Endothelial cell of umbilical vein (primary cell): ENCODE data around the gene RNF43. TPM values are rescaled to one million over a fixed set of nuclear protein-coding genes. Genes with fewer than 3 reads are reported as not detected.

ENCODE experiments used
- BruUV-seq: library from RNA; stranded (reverse); fragments of 400-500 nt; replicated peaks from 2 replicates; lab custom pipeline; 2021; lab: Mats Ljungman, UMichigan
- CTCF ChIA-PET: fragments of 300-600, 350-600 bp; sonication (Branson Sonifier 250); formaldehyde crosslinking; loops from one replicate; lab custom pipeline; 2021; ENCODE audit warnings: antibody characterized with exemption, inconsistent platforms; lab: Charles Lee
- POLR2A ChIA-PET: fragments of 300-600, 350-600 bp; sonication (Branson Sonifier 250); formaldehyde crosslinking; loops from one replicate; lab custom pipeline; 2021; ENCODE audit warnings: antibody characterized with exemption, inconsistent platforms; lab: Charles Lee
- DNase-seq: peaks from one replicate; pipeline ENCODE4 v3.0.0-alpha.2; 2011; ENCODE audit warnings: low read depth, low spot score
- FAIRE-seq: peaks from 2 replicates; lab custom pipeline; 2011; peaks lifted over from hg19 to GRCh38; lab: Jason Lieb, UNC
- H2AFZ ChIP-seq: 2 replicates; pipeline ENCODE4 v1.6.0; 2012; ENCODE audit warnings: low read depth, low read length, control low read depth, inconsistent platforms
- H3K27ac ChIP-seq: 2 replicates; pipeline ENCODE4 v1.5.1; 2011; ENCODE audit warnings: low read depth, mild to moderate bottlenecking, control low read depth, low read length, moderate library complexity; ENCODE audit not compliant: insufficient read depth
- H3K27me3 ChIP-seq, 2 experiments: 2 replicates each; pipeline versions ENCODE4 v1.6.0 to v1.6.1; 2011; ENCODE audit warnings: low read length in 2 of 2, mixed read lengths in 1 of 2; ENCODE audit not compliant: control insufficient read depth in 2 of 2, insufficient read depth in 2 of 2
- H3K36me3 ChIP-seq, 2 experiments: 2 replicates in 1 of 2; 3 replicates in 1 of 2; pipeline ENCODE4 v1.5.1; 2011; ENCODE audit warnings: low read length in 2 of 2, mild to moderate bottlenecking in 1 of 2, moderate library complexity in 1 of 2; ENCODE audit not compliant: control insufficient read depth in 2 of 2, insufficient read depth in 2 of 2; ENCODE audit errors: extremely low read depth in 1 of 2
- H3K4me1 ChIP-seq: 3 replicates; pipeline ENCODE4 v1.5.1; 2011; ENCODE audit warnings: mild to moderate bottlenecking, low read length; ENCODE audit not compliant: control insufficient read depth, insufficient read depth; ENCODE audit errors: extremely low read depth
- H3K4me2 ChIP-seq: 2 replicates; pipeline ENCODE4 v1.6.1; 2011; ENCODE audit warnings: low read length, control low read depth, mixed read lengths; ENCODE audit not compliant: insufficient read depth
- H3K4me3 ChIP-seq, 3 experiments: fragments of 200-600 bp in 1 of 3; sonication (generic), shearing (Covaris generic) in 1 of 3; replicated peaks in 1 of 3; 2 replicates each; pipeline ENCODE4 v1.5.1; 2011 to 2016; ENCODE audit warnings: control low read depth in 3 of 3, low read length in 3 of 3, mild to moderate bottlenecking in 2 of 3, inconsistent platforms in 1 of 3, low read depth in 1 of 3, moderate library complexity in 1 of 3; ENCODE audit not compliant: insufficient read depth in 1 of 3
- H3K79me2 ChIP-seq: 2 replicates; pipeline ENCODE4 v1.6.0; 2012; ENCODE audit warnings: low read length, inconsistent platforms; ENCODE audit not compliant: control insufficient read depth, insufficient read depth
- H3K9ac ChIP-seq: replicated peaks from 2 replicates; pipeline ENCODE3; 2011; ENCODE audit warnings: low read length, control low read depth; ENCODE audit not compliant: insufficient read depth; ENCODE audit errors: extremely low read depth
- H3K9me1 ChIP-seq: replicated peaks from 3 replicates; pipeline ENCODE4 v1.6.0; 2011; ENCODE audit warnings: mild to moderate bottlenecking, low read length; ENCODE audit not compliant: control insufficient read depth, insufficient read depth; ENCODE audit errors: extremely low read depth
- H3K9me3 ChIP-seq: replicated peaks from 2 replicates; pipeline ENCODE4 v1.5.1; 2012; ENCODE audit warnings: low read length, inconsistent platforms; ENCODE audit not compliant: control insufficient read depth, insufficient read depth
- H4K20me1 ChIP-seq: replicated peaks from 2 replicates; pipeline ENCODE3; 2011; ENCODE audit warnings: mild to moderate bottlenecking, low read length; ENCODE audit not compliant: control insufficient read depth, insufficient read depth; ENCODE audit errors: extremely low read depth
- CTCF ChIP-seq, 2 donors: IDR thresholded peaks; 1 replicate in 1 of 2; 2 replicates in 1 of 2; pipeline ENCODE4 v1.5.1; 2011; ENCODE audit warnings: low read length in 2 of 2, mild to moderate bottlenecking in 2 of 2, moderate library complexity in 2 of 2, control low read depth in 1 of 2, inconsistent platforms in 1 of 2, low read depth in 1 of 2; ENCODE audit not compliant: insufficient read depth in 1 of 2; ENCODE audit errors: extremely low read depth in 1 of 2
- EZH2 ChIP-seq: IDR thresholded peaks from 2 replicates; pipeline ENCODE4 v1.6.1; 2012; ENCODE audit warnings: borderline replicate concordance, low read depth, mild to moderate bottlenecking, moderate library complexity, low read length, inconsistent platforms; ENCODE audit not compliant: severe bottlenecking
- FOS ChIP-seq: IDR thresholded peaks from 2 replicates; pipeline ENCODE4 v1.6.1; 2011; ENCODE audit warnings: mild to moderate bottlenecking, low read length, moderate library complexity, borderline replicate concordance; ENCODE audit not compliant: insufficient read depth
- GATA2 ChIP-seq: IDR thresholded peaks from 2 replicates; pipeline ENCODE4 v1.7.0; 2011; ENCODE audit warnings: low read depth, mild to moderate bottlenecking, moderate library complexity, mixed read lengths, low read length; ENCODE audit not compliant: insufficient read length, insufficient read depth
- JUN ChIP-seq: IDR thresholded peaks from 2 replicates; pipeline ENCODE4 v1.6.1; 2011; ENCODE audit warnings: borderline replicate concordance, low read depth; ENCODE audit not compliant: insufficient read length, insufficient read depth
- MAX ChIP-seq: IDR thresholded peaks from 2 replicates; pipeline ENCODE4 v1.6.1; 2011; ENCODE audit not compliant: insufficient read depth, insufficient read length
- MYC ChIP-seq: IDR thresholded peaks from one replicate; pipeline ENCODE4 v1.6.1; 2011; ENCODE audit warnings: mild to moderate bottlenecking, low read depth, low read length
- POLR2A ChIP-seq: IDR thresholded peaks from 2 replicates; pipeline ENCODE4 v1.6.1; 2012; ENCODE audit warnings: low read depth, mild to moderate bottlenecking, control low read depth, low read length
- POLR2AphosphoS5 ChIP-seq: IDR thresholded peaks from 2 replicates; pipeline ENCODE4 v1.6.1; 2012; ENCODE audit warnings: low read depth, mild to moderate bottlenecking, control low read depth, low read length, moderate library complexity; ENCODE audit not compliant: insufficient read depth
- dilution Hi-C: fragments of 300-500 bp; cut with MboI; formaldehyde crosslinking; loops from one replicate; pipeline ENCODE4 v1.15.0; 2019; ENCODE audit warnings: low sequenced_read_pairs; ENCODE audit not compliant: extremely low pct_ligation_motif_present
- intact Hi-C: fragments of 100-400 bp; cut with micrococcal nuclease; formaldehyde crosslinking; loops from one replicate; pipeline ENCODE4 v1.10.0; 2022
- polyA plus RNA-seq, 4 experiments: library from polyadenylated mRNA; depleted of rRNA in 3 of 4; stranded (reverse) in 3 of 4; unstranded in 1 of 4; fragments of >200 nt; gene quantifications; 2 replicates each; pipeline versions ENCODE4 v1.2.1 to v1.2.3, GENCODE V29; 2011 to 2012; ENCODE audit warnings: missing spikeins in 1 of 4
- total RNA-seq: library from RNA; stranded (reverse); gene quantifications from 2 replicates; pipeline ENCODE4 v1.2.3, GENCODE V29; 2021

RNF43 gene
- total and polyA plus RNA-seq, 2 donors (not counting 3 experiments of a cell fraction or from before 2014, with no cell fraction given): not detected

- DNase-seq: no peak
- no peak for FAIRE-seq
- no peaks in the 10 kb centered on the region for H3K36me3 ChIP-seq
- intact Hi-C loops (no loop called here), dilution Hi-C loops (no loop called here)
- no peak overlapping the region for H3K27ac ChIP-seq
- no peaks in the 10 kb centered on the region for H3K9me1 ChIP-seq
- H3K9ac ChIP-seq: no peak overlapping the region
- H3K4me3 ChIP-seq: no peak overlapping the region
- CTCF ChIA-PET: interaction anchor here (1.4 kb wide), 1 partner anchor 26 kb away, joined by 3 read pairs; no protein-coding TSS in a partner anchor
- H3K27me3 ChIP-seq: peaks cover 8 to 10% of the 10 kb centered on the region in 2 experiments
- H3K4me1 ChIP-seq: no peaks in the 10 kb centered on the region
- POLR2A ChIA-PET: no interaction called here
- H3K4me2 ChIP-seq: no peak overlapping the region
- BruUV-seq: no TSS peak
- no peak for TF ChIP-seq EZH2
- TF ChIP-seq CTCF (IDR thresholded peaks at IDR 0.05; ENCODE audit: extremely low read depth in 1 of 2, insufficient read depth in 1 of 2, low read depth in 1 of 2, low read length in 2 of 2): no peak
- TF ChIP-seq FOS: no peak
- no peak for TF ChIP-seq POLR2AphosphoS5
- TF ChIP-seq JUN: no peak
- no peak for TF ChIP-seq POLR2A
- no peak for TF ChIP-seq MAX
- no peak for TF ChIP-seq MYC
- TF ChIP-seq GATA2: no peak
- H3K79me2 ChIP-seq: no peaks in the 10 kb centered on the region
- H2AFZ ChIP-seq: no peak overlapping the region
- no peaks in the 10 kb centered on the region for H4K20me1 ChIP-seq
- H3K9me3 ChIP-seq: no peaks in the 10 kb centered on the region
Observed at GRCh38 chr17:58377661-58378060, 39.7 kb downstream of the RNF43 start.
